HG03460 (cell line): ENCODE measurements around the gene PPP1R2B.
"Not testable (repeated sequence)": the region's sequence is repeated elsewhere in the genome, so short reads cannot be mapped to it uniquely, and the experiment has no call there.

Source experiments
- ATAC-seq: cut with Tn5 transposase; IDR thresholded peaks from one replicate; pipeline ENCODE4 v1.9.1; 2021; ENCODE audit not compliant: unreplicated experiment

The PPP1R2B gene

DNA sequence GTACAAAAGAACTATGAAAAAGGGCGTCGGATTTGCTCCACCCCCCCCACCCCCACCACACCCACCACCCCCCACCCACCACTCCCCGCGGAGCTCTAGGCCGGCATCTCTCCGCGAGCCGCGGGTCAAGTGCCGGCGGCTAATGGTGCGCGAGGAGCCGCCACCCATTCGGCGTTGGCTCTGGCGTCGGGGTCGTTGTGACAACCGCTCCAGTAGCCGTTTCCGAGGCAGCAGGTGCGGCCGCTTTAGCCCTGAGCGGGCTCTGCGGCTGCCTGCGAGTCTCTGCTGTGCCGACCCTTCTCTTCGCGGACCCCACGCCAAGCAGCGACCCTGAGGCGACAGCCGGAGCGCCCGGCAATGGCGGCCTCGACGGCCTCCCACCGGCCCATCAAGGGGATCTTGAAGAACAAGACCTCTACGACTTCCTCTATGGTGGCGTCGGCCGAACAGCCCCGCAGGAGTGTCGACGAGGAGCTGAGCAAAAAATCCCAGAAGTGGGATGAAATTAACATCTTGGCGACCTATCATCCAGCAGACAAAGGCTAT is at the start of gene PPP1R2B:
TSS of gene PPP1R2B (plus strand) at position 90 of the 546 bp plus-strand sequence. CDS start at position 358, 268 bp downstream.
- no peak for ATAC-seq

DNA sequence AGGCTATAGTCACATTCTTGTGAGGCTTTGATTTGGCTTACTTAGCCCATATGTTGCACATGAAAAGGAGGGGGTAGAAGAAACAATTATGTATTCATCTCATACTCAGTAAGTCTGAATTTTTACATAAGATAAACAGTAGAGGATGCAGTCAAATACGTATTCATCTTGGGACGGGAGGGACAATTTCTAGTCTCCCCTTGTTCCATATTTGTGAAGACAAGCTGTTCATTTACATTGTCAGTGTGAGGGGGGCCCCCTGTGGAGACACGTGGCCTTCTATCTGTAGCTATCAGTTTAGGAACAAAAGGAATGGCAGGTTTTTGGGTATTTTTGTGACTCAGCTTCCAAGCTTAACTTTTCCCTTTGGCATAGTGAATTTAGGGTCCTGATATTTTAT is 49.2 kb upstream of the PPP1R2B start:
- ATAC-seq: no peak

DNA sequence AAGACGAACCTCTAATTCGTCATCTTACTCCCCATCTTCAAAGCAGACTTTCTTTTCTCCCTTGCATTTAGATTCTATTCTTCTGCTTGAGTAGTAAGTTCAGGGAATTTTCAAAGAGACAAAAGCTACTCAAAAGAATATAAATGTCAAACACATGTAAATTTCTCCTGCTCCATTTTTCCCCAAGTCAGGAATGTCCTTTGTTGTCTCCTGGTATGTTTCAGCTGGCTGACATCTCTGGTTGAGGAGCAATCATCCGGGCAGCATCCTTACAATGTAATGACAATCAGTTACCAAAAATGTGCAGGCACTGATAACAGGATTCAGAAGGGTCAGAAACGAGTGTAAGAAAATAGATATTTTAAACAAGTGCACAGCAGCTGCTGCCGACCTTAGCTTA is 47.6 kb upstream of the PPP1R2B start:
- no peak for ATAC-seq

DNA sequence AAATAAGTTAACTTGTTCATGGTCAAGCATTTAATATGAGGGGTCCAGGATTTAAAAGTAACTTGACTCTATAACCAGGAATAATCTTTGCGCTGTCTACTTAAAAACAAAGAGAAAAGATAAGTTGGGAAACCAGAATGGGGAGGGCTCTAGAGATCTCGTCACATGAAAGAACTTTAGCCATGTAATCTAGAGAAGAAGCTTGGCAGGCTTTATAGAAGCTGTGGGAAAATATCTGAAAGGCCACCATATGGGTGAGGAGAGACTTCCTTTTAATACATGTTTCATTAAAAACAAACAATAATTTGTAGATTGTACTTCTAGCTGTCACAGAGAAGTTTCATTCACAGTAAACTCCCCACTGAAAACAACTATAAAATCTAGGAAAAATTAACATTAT is 46.7 kb upstream of the PPP1R2B start:
- ATAC-seq: no peak

DNA sequence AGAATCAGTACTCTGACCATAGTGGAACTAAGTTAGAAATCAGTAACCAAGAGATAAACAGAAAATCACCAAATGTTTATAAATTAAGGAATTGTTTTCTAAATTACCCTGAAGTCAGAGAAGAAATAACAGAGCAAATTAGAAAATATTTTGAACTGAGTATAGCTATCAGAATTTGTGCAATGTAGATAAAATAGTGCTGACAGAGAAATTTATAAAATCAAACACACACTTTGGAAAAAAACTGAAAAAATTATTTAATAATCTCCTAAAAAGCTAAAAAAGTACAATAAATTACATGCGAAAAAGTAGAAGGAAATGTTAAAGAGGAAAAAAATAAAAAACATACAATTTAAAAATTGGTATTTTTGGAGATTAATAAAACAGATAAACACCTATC is 37.1 kb upstream of the PPP1R2B start:
- no peak for ATAC-seq

DNA sequence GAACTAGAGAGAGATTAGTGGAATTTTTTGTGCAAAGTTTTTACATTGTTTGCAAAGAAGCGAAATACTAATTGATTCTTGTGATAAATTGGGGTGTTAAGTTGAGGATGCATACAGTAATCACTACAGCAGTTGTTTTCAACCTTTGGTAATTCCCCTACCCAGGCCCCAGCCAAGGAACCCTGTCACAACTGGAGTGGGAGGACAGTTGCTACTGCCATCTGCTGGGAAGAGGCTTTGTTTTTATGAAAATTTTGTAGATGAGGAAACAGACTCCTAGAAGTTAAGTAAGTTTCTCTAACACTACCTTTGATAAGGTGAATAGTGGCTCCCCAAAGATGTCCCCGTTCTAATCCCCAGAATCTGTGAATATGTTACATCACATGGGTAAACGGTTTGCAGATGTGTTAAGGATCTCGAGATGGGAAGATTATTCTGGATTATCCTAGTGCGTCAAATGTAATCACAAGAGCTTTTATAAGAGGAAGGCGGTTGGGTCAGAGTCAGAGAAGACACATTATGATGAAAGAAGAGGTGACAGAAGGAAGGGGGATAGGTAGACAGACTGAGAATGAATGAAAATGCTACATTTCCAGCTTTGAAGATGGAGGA is 34.0 kb upstream of the PPP1R2B start:
- ATAC-seq: no peak

DNA sequence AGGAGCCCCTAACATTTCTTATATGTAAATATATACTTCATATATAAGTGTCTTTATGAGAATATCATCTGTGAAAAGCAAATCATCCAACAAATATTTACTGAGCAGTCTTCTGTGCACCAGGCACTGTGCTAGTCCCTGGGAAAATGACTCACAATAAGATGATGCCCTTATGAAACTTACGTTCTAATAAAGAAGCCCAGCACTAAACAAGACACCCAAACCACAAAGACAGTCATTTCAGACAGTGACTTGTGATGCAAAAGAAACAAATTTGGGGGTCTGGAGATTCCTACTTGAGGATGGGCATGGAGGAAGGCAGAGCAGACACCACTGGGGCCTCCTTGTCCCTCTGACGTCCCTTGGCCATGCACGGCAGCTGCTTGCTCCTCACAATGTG is 30.6 kb upstream of the PPP1R2B start:
- no peak for ATAC-seq

DNA sequence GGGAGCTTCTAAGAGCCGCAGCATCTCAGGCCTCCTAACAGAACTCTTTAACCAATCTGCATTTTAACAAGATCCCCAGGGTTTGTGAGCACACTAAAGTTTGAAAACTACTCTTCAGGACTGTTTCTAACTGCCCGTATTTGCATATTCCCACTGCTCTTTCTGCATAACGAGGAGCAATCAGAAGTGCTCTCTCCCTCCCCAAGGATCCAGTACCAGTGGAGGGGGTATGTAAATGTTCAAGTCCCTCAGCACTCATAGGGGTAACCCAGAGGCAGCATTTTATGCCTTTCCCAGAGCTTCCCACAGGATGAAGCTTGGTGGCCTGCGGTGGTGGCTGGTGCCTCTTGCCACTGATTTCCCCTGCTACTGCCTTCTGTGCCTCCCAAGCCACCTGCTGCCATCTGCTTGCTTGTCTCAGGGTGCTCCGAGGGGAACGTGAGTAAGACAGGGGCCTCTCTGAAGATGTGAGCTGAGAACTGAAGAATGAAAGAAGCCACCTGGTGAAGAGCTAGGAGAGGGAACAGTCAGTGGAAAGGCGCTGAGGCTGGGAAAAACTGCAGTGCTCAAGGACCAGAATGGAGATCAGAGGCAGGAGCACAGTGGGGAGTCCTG is 30.0 kb upstream of the PPP1R2B start:
- no peak for ATAC-seq

DNA sequence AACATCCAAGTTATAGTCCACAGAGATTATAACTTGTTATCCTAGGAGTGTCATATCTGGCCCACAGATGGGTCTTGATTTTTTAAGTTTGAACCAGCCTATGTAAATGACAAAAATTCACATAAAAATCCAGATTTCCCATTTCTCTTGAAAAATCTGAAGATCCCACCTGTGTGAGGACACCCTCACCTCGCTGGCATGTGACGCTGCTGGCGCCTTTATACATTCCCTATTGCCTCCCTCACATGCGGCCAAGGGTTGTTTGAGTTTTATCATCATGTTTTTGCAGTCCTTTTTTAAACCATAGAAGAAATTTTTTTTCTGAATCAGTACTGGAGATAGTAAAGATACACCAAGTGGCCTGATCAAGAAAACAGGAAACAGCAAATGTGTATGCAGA is 25.9 kb upstream of the PPP1R2B start:
- no peak for ATAC-seq

DNA sequence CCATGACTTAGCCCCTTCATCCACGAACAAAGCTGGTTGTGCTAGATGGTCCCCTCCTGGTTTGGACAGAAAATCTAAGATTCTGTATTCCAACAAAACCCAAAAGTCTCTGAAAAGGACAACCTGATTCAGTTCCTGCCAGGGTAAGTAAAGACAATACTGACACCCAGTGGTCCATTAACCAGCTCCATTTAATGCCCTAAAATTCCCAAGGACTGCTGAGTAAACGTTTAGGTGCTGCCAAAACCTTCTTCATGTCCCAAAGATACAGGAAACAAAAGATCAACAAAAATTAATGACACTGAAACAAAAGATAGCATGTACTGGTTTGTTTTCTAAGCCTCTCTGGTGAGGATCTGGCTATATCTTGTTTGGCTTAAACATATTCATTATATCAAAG is 25.3 kb upstream of the PPP1R2B start:
- ATAC-seq: no peak

DNA sequence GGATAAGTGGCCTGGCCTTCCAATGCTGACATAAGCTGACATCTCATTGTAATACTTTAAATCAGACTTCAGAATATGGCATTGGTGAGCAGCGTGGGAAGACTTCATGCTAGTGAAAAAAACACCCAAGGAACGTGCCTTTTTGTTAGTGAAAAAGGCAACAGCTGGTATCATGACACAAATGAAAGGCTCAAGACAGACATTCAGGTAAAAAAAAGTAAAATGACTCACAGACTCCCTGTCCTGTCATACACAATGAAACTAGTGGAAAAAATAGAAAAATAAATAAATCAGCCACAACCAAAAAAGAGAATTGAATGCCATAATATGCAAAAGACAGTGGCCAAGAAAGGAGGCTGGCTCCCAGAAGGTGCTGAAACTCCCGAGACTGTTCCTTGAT is 24.4 kb upstream of the PPP1R2B start:
- no peak for ATAC-seq

DNA sequence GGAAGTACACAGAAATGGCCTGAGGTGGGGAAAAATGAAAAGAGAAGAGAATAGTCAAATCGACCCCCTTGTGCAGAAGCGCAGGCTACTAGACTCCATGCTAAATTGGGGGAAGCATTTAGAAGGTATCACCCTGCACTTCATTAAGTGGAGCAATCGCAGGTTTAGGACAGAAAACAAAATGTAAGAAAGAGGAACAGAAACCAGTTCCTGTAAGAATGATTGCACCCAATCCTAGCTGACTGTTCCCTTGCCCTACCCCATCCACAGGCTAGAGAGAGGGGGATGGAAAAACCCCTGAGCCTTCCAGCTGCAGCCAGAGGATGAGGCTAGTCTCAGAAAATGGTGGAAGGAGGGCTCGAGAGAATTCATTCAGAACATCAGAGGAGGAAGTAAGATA is 23.9 kb upstream of the PPP1R2B start:
- no peak for ATAC-seq

DNA sequence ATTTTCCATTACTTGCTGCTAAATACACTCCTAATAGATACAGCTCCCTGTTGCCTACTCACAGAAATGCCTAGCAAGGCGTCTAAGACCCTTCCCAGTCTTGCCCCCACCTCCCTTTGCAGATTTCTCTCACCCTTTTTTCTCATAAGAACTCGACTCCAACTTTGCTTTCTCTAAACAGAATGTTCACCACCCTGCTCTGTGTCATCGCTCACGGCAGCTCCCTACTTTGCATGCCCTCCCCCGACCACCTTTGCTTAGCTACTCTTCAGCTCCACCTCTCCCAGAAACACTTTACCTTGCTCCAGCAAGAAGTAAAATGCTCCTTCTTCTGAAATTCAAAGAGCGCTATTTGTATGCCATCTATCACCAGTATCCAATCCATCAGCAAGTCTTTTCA is 15.2 kb upstream of the PPP1R2B start:
- ATAC-seq: no peak

DNA sequence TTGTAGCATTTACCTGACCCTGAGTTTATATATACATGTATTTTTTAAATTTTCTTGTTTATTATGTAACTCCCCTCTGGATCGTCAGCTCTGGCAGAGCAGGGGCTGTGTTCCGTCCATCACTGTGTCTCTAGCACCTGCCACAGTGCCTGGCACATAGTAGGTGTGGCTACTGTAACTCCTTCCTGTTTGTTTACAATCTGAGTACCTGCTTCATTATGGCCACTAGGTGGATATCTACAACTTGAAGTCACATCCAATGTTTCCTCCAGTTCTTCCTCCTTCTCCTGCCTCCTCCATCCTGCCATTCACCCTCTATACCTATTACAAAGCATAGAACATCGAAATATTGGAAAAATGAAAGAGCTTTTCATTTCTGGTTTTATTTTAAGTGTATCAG is 14.2 kb upstream of the PPP1R2B start:
- ATAC-seq: no peak

DNA sequence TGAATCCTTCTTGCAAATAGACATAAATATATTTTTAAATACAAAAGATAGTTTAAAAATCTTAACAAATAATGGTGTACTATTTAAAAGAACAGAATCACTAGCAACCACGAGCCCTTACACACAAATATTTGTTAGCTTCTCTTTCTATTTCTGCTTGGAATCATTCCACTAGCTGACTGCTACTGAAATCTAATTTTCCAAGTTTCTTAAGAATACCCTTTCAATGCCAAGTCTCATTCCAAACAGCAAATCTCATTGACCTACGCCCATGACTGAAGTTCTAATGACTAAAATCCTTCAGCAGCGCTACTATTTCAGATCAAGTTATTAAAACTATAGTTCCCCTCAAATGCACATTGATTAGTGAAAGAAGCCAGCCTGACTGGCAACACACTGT is 13.2 kb upstream of the PPP1R2B start:
- no peak for ATAC-seq

DNA sequence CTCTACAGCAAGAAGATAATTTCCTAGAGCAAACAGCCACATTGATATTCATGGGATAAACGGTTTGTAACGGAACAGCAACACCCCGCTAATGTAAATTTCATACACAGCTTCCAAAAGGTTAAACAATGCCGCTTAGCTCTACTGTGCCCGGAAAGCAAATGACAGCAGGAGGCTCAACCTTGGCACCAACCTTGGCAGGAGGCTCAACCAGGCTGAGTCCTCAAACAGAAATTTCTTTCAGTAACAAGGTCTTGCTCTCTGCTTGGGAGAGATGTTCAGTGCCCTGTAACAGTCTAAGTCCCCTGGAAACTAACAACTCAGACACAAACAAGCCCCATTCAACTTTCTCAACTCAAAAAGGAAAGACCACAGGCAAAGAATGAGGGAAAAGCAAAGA is 11.1 kb upstream of the PPP1R2B start:
- no peak for ATAC-seq

DNA sequence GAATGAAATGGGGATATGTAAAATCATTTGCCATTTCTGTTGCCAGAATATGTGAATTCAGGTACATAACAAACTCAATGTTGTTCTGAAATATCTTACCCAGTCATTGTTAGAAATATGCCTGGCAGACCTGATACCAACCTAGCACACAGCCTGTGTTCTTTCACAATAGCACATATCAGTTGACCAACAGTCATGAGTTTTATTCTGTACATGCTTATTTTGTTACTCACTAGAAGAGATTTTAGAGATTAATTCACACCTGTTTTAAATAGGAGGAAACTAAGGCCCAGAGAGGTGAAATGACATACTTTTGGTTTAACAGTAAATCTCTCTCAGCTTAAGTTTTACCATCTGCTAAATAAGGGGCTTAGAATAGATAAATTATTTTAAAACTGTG is 8.4 kb upstream of the PPP1R2B start:
- ATAC-seq: no peak

DNA sequence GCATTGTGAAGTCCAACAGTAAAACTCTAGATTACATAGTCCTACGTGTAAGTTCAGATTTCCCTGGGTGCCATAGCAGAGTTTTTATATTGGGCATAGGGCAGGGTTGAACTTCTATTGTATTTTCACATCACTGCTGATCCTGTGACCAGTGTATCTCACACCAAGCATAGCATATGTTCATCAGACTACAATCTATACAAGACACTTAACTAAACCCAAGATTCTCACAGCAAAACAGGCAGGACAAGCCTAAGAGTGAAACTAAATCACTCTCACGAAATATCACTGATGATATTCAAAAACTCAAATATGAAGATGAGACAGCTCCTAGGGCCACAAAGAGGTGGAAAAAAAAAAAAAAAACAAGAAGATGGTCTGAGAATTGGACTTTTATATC is 3.2 kb upstream of the PPP1R2B start:
- ATAC-seq: no peak

DNA sequence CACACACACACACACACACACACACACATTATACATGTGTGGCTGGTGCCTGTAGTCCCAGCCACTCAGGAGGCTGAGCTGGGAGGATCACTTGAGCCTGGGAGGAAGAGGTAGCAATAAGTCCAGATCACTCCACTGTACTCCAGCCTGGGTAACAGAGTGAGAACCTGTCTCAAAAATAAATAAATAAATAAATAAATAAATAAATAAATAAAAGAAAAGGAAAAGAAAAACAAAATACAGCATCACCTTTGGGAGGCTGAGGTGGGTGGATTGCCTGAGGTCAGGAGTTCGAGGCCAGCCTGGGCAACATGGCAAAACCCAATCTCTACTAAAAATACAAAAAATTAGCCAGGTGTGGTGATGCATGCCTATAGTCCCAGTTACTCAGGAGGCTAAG is 1.6 kb upstream of the PPP1R2B start:
- ATAC-seq: not testable (repeated sequence)

DNA sequence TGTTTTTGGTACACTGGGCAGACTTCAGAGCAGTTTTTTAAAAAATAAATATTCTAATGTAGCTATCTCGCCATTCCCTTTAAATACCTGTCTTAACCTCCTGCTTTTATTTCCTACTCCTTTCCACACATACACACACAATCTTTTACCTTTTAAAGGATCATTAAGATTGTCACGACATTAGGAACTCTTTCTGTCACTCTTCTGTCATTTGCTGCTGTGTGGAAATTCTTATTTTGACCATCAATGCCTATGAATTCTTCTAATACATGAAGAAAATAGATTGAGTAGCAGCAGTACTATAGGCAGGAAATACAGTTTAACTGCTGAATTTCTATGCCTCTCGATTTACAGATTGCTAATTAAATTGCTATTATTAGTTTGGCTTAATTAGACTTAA is 1.8 kb downstream of the PPP1R2B start:
- ATAC-seq: no peak

DNA sequence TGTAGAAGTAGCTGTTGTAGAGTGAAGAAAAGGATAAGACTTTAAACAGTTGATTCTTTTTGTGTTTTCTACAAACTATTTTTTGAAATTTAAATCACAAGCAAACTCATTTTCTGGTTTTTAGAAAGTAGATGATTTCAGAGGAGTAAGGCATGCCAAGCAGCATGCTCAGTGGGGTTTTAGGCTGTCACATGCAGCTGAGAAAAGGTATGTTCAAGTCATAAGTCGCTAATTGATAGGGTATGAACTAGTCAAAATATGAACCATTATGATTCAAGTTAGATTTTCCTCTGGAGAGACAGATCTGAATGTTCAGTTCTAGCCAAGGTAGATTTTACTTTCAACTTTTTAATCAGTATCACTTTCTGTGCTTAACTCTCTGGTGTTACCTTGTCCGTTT is 3.0 kb downstream of the PPP1R2B start:
- not testable (repeated sequence) for ATAC-seq

DNA sequence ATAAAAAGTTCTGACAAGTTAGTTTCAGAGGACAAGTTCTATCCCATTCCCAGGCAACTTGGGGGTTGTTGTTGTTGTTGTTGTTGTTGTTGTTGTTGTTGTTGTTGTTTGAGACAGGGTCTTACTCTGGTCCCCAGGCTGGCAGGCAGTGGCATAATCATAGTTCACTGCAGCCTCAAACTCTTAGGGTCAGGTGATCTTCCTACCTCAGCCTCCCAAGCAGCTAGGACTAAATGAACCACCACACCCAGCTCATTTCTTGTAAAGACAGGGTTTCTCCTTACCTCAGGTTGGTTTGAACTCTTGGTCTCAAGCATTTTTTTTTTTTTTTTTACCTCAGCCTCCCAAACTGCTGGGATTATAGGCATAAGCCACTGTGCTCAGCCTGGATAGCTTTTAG is 15.3 kb downstream of the PPP1R2B start:
- no peak for ATAC-seq

DNA sequence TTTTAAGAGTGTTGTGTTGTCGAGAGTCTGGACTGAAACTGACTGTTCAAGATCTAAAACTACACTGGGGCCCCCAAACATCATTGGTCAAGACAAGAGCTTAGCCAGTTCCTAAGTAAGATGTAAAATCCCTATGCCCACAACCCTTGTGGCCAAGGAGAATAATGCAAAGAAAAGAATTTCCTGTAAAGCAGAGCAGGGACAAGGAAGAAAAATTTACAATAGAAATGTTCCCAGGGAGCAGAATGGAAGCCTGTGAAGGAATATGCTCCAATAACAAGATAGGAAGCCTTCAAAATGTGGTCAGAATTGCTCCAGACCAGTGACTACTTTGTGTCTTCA is 20.4 kb downstream of the PPP1R2B start:
- ATAC-seq: no peak
